ENCODE data around the gene TMEM238L. TPM values are rescaled to one million over a fixed set of nuclear protein-coding genes. Genes with fewer than 3 reads are reported as not detected.

TMEM238L gene
- total and polyA plus RNA-seq, 2 of the 4 experiments (the other 2 are of a cell fraction), result not detected

GRCh38 chr17:10787306-10788045, 16.4 kb downstream of the TMEM238L start:
- ChIA-PET POLR2A (ENCODE audit: unreplicated experiment) (no interaction called here), CTCF (no interaction called here)
- in situ Hi-C loops (cut with MboI; ENCODE audit: low sequenced_read_pairs), result no loop called here
- no peak overlapping the region for H3K4me3 ChIP-seq (ENCODE audit: insufficient read depth, low read depth, low read length)
- no peak overlapping the region for H3K56ac ChIP-seq (ENCODE audit: extremely low read depth, insufficient read depth, low read length)
- no peak for DNase-seq
- no peaks in the 10 kb centered on the region for H3K4me1 ChIP-seq (ENCODE audit: control insufficient read depth, insufficient read depth, low read length)
- intact Hi-C loops (cut with micrococcal nuclease), result no loop called here
- no TSS peak for BruUV-seq (replicated peaks)
- H3K9ac ChIP-seq (ENCODE audit: low read depth, low read length), result no peak overlapping the region
- H3K9me3 ChIP-seq (ENCODE audit: control insufficient read depth, insufficient read depth, low read length), result no peaks in the 10 kb centered on the region
- H3K27ac ChIP-seq (ENCODE audit: insufficient read depth, low read length), result no peak overlapping the region
- H2BK5ac ChIP-seq (ENCODE audit: low read depth, low read length, poor library complexity, severe bottlenecking), result no peak overlapping the region
- no peak overlapping the region for H2AFZ ChIP-seq (replicated peaks; ENCODE audit: low read length, poor library complexity)
- TF ChIP-seq, protein P1, sequence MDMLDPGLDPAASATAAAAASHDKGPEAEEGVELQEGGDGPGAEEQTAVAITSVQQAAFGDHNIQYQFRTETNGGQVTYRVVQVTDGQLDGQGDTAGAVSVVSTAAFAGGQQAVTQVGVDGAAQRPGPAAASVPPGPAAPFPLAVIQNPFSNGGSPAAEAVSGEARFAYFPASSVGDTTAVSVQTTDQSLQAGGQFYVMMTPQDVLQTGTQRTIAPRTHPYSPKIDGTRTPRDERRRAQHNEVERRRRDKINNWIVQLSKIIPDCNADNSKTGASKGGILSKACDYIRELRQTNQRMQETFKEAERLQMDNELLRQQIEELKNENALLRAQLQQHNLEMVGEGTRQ (IDR thresholded peaks at IDR 0.05; ENCODE audit: low read depth, low read length), result no peak
- no peak for TF ChIP-seq FOS (IDR thresholded peaks at IDR 0.05; ENCODE audit: low read depth, low read length)
- TF ChIP-seq CHD1 (IDR thresholded peaks at IDR 0.05; ENCODE audit: low read depth, low read length), result no peak
- TF ChIP-seq SMC3 (IDR thresholded peaks at IDR 0.05; ENCODE audit: low read depth, low read length), result no peak
- no peak for TF ChIP-seq MAZ (IDR thresholded peaks at IDR 0.05; ENCODE audit: borderline replicate concordance, low read depth, low read length)
- TF ChIP-seq BHLHE40 (IDR thresholded peaks at IDR 0.05; ENCODE audit: low read depth, low read length), result no peak
- TF ChIP-seq RCOR1 (IDR thresholded peaks at IDR 0.05; ENCODE audit: insufficient replicate concordance, low read length), result no peak
- TF ChIP-seq CEBPB (IDR thresholded peaks at IDR 0.05; ENCODE audit: low read depth, low read length), result no peak
- no peak for TF ChIP-seq POLR2A (IDR thresholded peaks at IDR 0.05; ENCODE audit: low read depth, low read length)
- no peak for TF ChIP-seq NFE2L2 (IDR thresholded peaks at IDR 0.05; ENCODE audit: low read depth, low read length)
- no peak for TF ChIP-seq RAD21 (IDR thresholded peaks at IDR 0.05; ENCODE audit: low read length)
- no peak for TF ChIP-seq MXI1 (IDR thresholded peaks at IDR 0.05; ENCODE audit: borderline replicate concordance, low read depth, low read length)
- TF ChIP-seq, protein P2, sequence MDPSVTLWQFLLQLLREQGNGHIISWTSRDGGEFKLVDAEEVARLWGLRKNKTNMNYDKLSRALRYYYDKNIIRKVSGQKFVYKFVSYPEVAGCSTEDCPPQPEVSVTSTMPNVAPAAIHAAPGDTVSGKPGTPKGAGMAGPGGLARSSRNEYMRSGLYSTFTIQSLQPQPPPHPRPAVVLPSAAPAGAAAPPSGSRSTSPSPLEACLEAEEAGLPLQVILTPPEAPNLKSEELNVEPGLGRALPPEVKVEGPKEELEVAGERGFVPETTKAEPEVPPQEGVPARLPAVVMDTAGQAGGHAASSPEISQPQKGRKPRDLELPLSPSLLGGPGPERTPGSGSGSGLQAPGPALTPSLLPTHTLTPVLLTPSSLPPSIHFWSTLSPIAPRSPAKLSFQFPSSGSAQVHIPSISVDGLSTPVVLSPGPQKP (IDR thresholded peaks at IDR 0.05; ENCODE audit: borderline replicate concordance, low read depth, low read length), result no peak
- no peak overlapping the region for H2BK120ac ChIP-seq (ENCODE audit: low read depth, low read length)
- no peaks in the 10 kb centered on the region for H4K20me1 ChIP-seq (ENCODE audit: insufficient read depth, low read length)
- no peaks in the 10 kb centered on the region for H3K36me3 ChIP-seq (ENCODE audit: control insufficient read depth, insufficient read depth, low read length)
- H2BK20ac ChIP-seq (ENCODE audit: low read depth, low read length), result no peak overlapping the region
- H4K8ac ChIP-seq (ENCODE audit: low read depth in 2 of 2, low read length in 2 of 2), result no peak overlapping the region
- no peak for ATAC-seq (ENCODE audit: low read depth)
- H2AK5ac ChIP-seq (ENCODE audit: low read depth, low read length), result no peak overlapping the region
- no peaks in the 10 kb centered on the region for H3K27me3 ChIP-seq (ENCODE audit: control insufficient read depth, insufficient read depth, low read length)
- no peak overlapping the region for H4K91ac ChIP-seq (ENCODE audit: insufficient read depth, low read depth, low read length)
- H3K9me1 ChIP-seq (ENCODE audit: insufficient read depth, low read length), result no peaks in the 10 kb centered on the region
- H4K5ac ChIP-seq (ENCODE audit: low read depth, low read length), result no peak overlapping the region
- H3K18ac ChIP-seq (ENCODE audit: low read depth, low read length), result no peak overlapping the region
- H3K23ac ChIP-seq (ENCODE audit: low read depth, low read length), result no peak overlapping the region
- no peak overlapping the region for H3K4me2 ChIP-seq (ENCODE audit: low read depth, low read length)
- H3K79me1 ChIP-seq (ENCODE audit: low read depth in 1 of 2, low read length in 2 of 2), result no peaks in the 10 kb centered on the region
- H2BK15ac ChIP-seq (ENCODE audit: low read depth, low read length), result no peak overlapping the region
- H3K14ac ChIP-seq (replicated peaks; ENCODE audit: low read depth, low read length), result no peak overlapping the region
- H2AK9ac ChIP-seq (replicated peaks; ENCODE audit: low read depth, low read length, poor library complexity), result no peak overlapping the region
- WGBS, 2 experiments (ENCODE audit: extremely low coverage in 2 of 2, insufficient read length in 1 of 2), result no CpG with 5 or more reads among the region's 5 CpGs
- dilution Hi-C loops (cut with HindIII; ENCODE audit: low sequenced_read_pairs, unreplicated experiment), result no loop called here
- H3K4ac ChIP-seq (ENCODE audit: low read depth, low read length), result no peak overlapping the region

All from IMR-90 (cell line).